Body of pancreas (tissue), 4 donors: ENCODE data around the gene DAAM1.

ENCODE experiments used
- POLR2A ChIP-seq, 3 donors: fragments of 450-650 bp; IDR thresholded peaks; one replicate each; pipeline ENCODE4 v1.6.1; 2016; ENCODE audit warnings: antibody characterized with exemption in 3 of 3, mild to moderate bottlenecking in 2 of 3
- TF ChIP-seq, protein P1 (sequence below), 7 experiments: fragments of 450-650 bp in 4 of 7; fragments of 200-600 bp in 3 of 7; sonication (generic) in 3 of 7; IDR thresholded peaks; one replicate each; pipeline ENCODE4 v1.5.1; 2016 to 2019; ENCODE audit warnings: antibody characterized with exemption in 7 of 7

DNA sequence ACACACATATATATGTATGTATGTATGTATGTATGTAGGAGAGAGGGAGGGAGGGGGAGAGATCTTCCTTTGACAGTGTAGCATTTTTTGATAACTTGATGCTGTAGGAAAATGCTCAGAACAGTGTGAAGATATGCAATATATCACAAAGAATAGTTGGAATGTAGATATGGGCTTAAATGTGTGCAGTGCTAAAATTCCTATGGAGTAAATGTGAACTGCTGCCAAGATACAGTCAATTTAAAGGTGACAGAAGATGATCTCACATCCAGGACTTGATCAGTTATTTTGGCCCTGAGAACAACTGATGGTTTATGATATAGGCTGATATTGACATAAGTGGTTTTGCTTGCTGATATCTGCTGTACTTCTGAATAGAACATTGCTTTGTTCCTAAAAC, 84.2 kb downstream of the DAAM1 start:
- TF ChIP-seq, protein P1, sequence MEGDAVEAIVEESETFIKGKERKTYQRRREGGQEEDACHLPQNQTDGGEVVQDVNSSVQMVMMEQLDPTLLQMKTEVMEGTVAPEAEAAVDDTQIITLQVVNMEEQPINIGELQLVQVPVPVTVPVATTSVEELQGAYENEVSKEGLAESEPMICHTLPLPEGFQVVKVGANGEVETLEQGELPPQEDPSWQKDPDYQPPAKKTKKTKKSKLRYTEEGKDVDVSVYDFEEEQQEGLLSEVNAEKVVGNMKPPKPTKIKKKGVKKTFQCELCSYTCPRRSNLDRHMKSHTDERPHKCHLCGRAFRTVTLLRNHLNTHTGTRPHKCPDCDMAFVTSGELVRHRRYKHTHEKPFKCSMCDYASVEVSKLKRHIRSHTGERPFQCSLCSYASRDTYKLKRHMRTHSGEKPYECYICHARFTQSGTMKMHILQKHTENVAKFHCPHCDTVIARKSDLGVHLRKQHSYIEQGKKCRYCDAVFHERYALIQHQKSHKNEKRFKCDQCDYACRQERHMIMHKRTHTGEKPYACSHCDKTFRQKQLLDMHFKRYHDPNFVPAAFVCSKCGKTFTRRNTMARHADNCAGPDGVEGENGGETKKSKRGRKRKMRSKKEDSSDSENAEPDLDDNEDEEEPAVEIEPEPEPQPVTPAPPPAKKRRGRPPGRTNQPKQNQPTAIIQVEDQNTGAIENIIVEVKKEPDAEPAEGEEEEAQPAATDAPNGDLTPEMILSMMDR (IDR thresholded peaks at IDR 0.05), result no peak
- no peak for TF ChIP-seq POLR2A (IDR thresholded peaks at IDR 0.05)
